Tongue (tissue), 2 donors: ENCODE results near the gene C1R. TPM values are rescaled to one million over a fixed set of nuclear protein-coding genes. Genes with fewer than 3 reads are reported as not detected.
"Not testable (repeated sequence)": the region's sequence is repeated elsewhere in the genome, so short reads cannot be mapped to it uniquely, and the experiment has no call there.

ENCODE experiments used
- DNase-seq: peaks from one replicate; pipeline ENCODE4 v3.0.0-alpha.2; 2015
- total RNA-seq: library from RNA; depleted of rRNA; stranded (reverse); fragments of >200 nt; gene quantifications from one replicate; pipeline ENCODE4 v1.2.3, GENCODE V29; 2014

The C1R gene
- total RNA-seq, 1 donor from 2014 or later: 100 TPM

DNA sequence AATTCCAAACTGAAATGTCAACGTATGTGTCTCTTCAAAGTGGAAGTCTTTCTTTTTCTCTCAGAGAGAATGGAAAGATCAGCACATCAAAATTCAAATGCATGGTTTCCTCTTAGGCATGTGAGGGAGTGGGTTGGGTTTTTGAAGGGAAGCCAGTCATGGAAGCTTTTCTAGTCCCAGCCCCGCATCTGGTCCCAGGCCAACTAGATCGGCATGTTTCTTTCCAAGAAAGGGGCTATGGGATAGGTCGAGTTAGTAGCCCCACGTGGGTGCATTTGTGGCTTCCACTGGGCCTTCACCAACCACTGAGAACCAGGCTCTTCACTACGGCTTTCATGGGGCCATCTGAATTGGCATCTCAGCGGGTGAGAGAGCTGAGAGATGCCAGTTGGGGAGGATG, 25.1 kb downstream of the C1R start:
- no peak for DNase-seq

GRCh38 chr12:7066596-7066995, 25.6 kb downstream of the C1R start:
- no peak for DNase-seq

- no peak for DNase-seq
These were observed 27.1 kb downstream of the C1R start for GRCh38 chr12:7065073-7065623.

DNA sequence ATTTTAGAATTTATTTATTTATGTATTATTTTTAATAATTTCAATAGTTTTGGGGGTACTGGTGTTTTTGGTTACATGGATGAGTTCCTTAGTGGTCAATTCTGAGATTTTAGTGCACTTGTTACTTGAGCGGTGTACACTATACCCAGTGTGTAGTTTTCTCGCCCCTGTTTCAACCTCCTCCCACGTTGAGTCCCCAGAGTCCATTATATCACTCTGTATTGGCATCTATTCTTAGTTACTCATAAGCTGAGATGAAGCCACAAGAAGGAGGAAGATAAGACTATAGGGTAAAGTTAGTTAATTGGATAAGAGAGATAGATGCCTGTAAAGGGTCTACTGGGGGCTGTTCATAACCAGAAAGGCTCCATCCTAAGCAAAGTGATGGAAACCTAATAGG, 27.7 kb downstream of the C1R start:
- no peak for DNase-seq

GRCh38 chr12:7061596-7061995, 30.6 kb downstream of the C1R start:
- no peak for DNase-seq

GRCh38 chr12:7061138-7061537, 31.1 kb downstream of the C1R start:
- DNase-seq: no peak

DNA sequence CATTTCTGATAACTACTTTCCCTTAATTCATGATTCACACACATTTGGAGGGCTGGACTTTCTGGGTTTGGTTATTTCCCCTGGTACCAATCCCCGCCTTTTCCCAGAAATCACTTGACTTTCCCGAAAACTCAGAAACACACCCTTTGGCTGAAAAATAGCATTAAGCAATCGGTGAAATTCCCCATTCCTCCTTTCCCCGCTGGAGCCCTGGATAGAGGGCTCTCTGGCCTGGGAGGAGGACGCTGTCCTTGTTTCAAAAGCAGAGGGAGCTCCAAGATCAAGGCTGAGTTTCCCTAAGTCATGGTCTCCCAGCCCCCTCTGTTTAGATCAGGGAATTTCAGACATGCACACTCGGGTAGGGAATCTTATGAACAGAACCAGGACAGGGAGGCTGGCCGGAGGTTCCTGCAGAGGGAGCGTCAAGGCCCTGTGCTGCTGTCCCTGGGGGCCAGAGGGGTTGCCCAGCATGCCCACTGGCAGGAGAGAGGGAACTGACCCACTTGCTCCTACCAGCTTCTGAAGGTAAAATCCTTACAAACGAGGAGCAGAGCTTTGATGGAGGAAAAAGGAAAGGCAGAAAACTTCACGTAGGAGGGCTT, 31.8 kb downstream of the C1R start, which contains the start of gene C1S:
TSS of gene C1S (plus strand) at position 366 of the 602 bp plus-strand sequence. CDS start 1,195 bp downstream, outside the sequence.
- DNase-seq: peak; percentile 86

DNA sequence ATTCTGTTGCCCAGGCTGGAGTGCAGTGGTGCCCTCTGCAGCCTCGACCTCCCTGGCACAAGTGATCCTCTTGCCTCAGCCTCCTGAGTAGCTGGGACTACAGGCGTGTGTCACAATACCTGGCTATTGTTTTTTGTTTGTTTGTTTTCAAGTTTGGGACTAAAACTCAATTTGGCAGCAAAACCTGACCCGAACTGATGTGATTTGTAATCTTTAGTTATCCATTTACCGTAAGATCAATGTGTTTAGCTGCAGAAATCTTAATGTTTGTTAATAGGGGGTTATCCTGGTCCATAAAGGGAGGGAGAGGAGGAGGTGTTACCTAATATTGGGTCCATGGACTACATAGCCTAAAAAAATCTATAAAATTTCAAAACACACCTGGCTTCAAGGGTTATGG, 32.5 kb downstream of the C1R start:
- DNase-seq: no peak

GRCh38 chr12:7058850-7059395, 33.3 kb downstream of the C1R start:
- DNase-seq: no peak

- DNase-seq: no peak
These were observed 33.9 kb downstream of the C1R start for GRCh38 chr12:7058163-7058845.

DNA sequence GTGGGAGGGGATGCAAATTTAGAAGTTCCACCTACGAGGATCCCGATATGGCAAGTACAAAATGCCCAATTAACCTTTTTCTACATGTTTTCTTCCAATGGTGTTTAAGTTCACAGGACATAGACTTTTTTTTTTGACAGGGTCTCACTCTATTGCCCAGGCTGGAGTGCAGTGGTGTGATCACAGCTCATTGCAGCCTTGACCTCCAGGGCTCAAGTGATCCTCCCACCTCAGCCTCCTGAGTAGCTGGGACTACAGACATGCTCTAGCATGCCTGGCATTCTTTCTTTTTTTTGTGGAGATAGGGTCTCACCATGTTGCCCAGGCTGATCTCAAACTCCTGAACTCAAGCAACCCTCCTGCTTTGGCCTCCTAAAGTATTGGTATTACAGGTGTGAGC, 36.5 kb downstream of the C1R start:
- not testable (repeated sequence) for DNase-seq

DNA sequence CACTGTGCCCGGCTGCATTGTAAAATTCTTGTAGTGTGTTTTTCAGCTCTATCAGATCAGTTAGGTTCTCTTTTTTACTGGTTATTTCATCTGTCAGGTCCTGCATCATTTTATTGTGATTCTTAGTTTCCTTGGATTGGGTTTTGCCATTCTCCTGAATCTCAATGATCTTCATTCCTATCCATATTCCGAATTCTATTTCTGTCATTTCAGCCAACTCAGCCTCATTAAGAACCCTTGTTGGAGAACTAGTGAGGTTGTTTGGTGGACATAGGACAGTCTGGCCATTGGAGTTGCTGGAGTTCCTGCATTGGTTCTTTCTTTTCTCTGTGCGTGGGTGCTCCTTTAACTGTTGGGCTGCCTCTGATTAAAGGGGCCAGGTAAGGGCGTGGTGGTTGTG, 37.3 kb downstream of the C1R start:
- no peak for DNase-seq

- not testable (repeated sequence) for DNase-seq
These were observed 42.3 kb downstream of the C1R start for GRCh38 chr12:7049973-7050372.

- DNase-seq: not testable (repeated sequence)
These were observed 42.7 kb downstream of the C1R start for GRCh38 chr12:7049445-7049951.

- no peak for DNase-seq
These were observed 44.9 kb downstream of the C1R start for GRCh38 chr12:7047306-7047705.

DNA sequence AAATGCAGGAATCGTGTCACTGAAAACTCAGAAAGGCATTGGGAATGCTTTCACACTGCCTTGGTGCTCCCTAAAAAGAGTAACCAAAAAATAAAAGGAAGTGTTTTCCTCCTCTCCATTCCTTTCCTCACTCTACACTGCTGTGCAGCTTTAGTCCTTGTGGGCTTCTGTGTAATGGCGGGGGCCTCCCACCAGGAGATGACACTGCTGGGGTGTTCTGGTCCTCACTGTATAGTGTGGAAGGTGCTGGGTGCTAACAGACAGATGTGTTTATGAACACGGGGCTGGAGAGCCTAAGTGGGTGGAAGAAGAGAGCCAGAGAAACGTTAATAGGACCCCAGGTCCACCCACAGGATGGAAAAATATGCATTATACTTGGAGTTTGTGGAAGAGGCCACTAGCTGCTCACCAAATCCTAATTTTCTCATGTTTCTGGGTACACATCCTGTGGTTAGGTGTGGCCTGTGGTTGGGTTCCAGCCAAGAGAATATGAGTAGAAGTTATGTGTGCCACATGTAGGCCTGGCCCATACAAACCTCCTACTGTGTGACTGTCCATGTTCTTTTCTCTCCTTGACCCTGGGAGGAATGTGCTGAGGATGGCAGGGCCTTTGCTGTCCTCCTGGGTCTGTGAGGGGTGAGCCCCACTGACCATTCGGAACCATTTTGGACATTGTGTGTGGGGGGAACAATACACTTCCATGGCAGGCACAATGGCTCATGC, 45.7 kb downstream of the C1R start:
- DNase-seq: no peak

GRCh38 chr12:7045913-7046312, 46.3 kb downstream of the C1R start:
- no peak for DNase-seq

GRCh38 chr12:7042842-7043241, 49.4 kb downstream of the C1R start:
- DNase-seq: peak; percentile 25

GRCh38 chr12:7039403-7039802, 52.8 kb downstream of the C1R start:
- no peak for DNase-seq

GRCh38 chr12:7038591-7038990, 53.7 kb downstream of the C1R start:
- no peak for DNase-seq

DNA sequence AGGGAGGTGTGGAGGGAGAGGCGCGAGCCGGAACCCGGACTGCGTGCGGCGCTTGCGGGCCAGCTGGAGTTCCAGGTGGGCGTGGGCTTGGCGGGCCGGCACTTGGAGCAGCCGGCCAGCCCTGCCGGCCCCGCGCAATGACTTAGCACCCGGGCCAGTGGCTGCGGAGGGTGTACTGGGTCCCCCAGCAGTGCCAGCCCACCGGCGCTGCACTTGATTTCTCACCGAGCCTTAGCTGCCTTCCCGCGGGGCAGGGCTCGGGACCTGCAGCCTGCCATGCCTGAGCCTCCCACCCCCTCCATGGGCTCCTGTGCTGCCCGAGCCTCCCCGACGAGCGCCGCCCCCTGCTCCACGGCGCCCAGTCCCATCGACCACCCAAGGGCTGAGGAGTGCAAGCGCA, 54.8 kb downstream of the C1R start:
- DNase-seq: not testable (repeated sequence)

DNA sequence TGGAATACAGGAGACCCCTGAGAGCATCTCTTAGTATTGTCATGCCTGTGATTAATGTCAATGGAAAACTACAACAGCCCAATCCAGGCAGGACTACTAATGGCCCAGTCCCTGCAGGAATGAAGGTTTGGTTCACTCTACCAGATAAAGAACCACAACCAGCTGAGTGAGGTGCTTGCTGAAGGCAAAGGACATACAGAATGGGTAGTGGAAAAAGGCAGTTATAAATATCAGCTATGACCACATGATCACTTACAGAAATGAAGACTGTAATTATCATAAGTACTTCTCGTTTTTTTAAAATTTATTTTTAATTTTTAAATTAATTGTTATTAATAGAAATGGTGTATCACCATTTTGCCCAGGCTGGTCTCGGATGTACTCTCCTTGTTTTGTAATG, 56.8 kb downstream of the C1R start:
- DNase-seq: no peak

GRCh38 chr12:7034464-7034863, 57.8 kb downstream of the C1R start:
- DNase-seq: no peak
